ENCODE measurements around the gene GATD1.

Gene GATD1

GRCh38 chr11:778976-779954, 2.0 kb upstream of the GATD1 start:
- DNase-seq (ENCODE audit: low read depth in 2 of 2): no peak

GRCh38 chr11:776561-777287, 563 bp downstream of the GATD1 start:
- no peak for DNase-seq (ENCODE audit: low read depth in 2 of 2)

- no peak for DNase-seq (ENCODE audit: low read depth in 2 of 2)
These were observed 1.1 kb downstream of the GATD1 start for GRCh38 chr11:776263-776560.

- DNase-seq (ENCODE audit: low read depth in 2 of 2): no peak
These were observed 2.3 kb downstream of the GATD1 start for GRCh38 chr11:774873-775592.

- no peak for DNase-seq (ENCODE audit: low read depth in 2 of 2)
These were observed 3.5 kb downstream of the GATD1 start for GRCh38 chr11:773830-774229.

- no peak for DNase-seq (ENCODE audit: low read depth in 2 of 2)
These were observed 3.9 kb downstream of the GATD1 start for GRCh38 chr11:773425-773824.

GRCh38 chr11:772429-773390, 4.6 kb downstream of the GATD1 start:
- no peak for DNase-seq (ENCODE audit: low read depth in 2 of 2)

GRCh38 chr11:771617-772204, 5.6 kb downstream of the GATD1 start:
- DNase-seq (ENCODE audit: low read depth in 2 of 2): no peak

- DNase-seq (ENCODE audit: low read depth in 2 of 2): no peak
These were observed 6.4 kb downstream of the GATD1 start for GRCh38 chr11:770642-771616.

- DNase-seq (ENCODE audit: low read depth in 2 of 2): no peak
These were observed 7.2 kb downstream of the GATD1 start for GRCh38 chr11:769887-770641.

GRCh38 chr11:767238-767637, 10.0 kb downstream of the GATD1 start:
- no peak for DNase-seq (ENCODE audit: low read depth in 2 of 2)

- DNase-seq (ENCODE audit: low read depth in 2 of 2): no peak
These were observed 10.4 kb downstream of the GATD1 start for GRCh38 chr11:766936-767210.

GRCh38 chr11:766106-766935, 11.0 kb downstream of the GATD1 start:
- DNase-seq (ENCODE audit: low read depth in 2 of 2): no peak

- DNase-seq (ENCODE audit: low read depth in 2 of 2): no peak
These were observed 11.5 kb downstream of the GATD1 start for GRCh38 chr11:765802-766091.

- peak; percentile 33 to 51 for DNase-seq (ENCODE audit: low read depth in 2 of 2)
These were observed 12.1 kb downstream of the GATD1 start for GRCh38 chr11:765025-765801.

- DNase-seq (ENCODE audit: low read depth in 2 of 2): no peak
These were observed 12.8 kb downstream of the GATD1 start for GRCh38 chr11:764322-765024.
